Right kidney (tissue), 1 donor: ENCODE measurements around the gene DLGAP4.
"Not testable (repeated sequence)": the region's sequence is repeated elsewhere in the genome, so short reads cannot be mapped to it uniquely, and the experiment has no call there.

Experiments
- DNase-seq: peaks from one replicate; pipeline ENCODE4 v3.0.0-alpha.2; 2016

Gene DLGAP4

GRCh38 chr20:36501367-36502006 is 195.3 kb downstream of the DLGAP4 start:
- DNase-seq, result no peak

GRCh38 chr20:36504295-36504694 is 198.2 kb downstream of the DLGAP4 start:
- DNase-seq, result no peak

- no peak for DNase-seq
Measured at GRCh38 chr20:36506253-36506652, 200.1 kb downstream of the DLGAP4 start.

GRCh38 chr20:36507746-36508145 is 201.6 kb downstream of the DLGAP4 start:
- DNase-seq, result no peak

- no peak for DNase-seq
Measured at GRCh38 chr20:36519012-36519719, 213.0 kb downstream of the DLGAP4 start.

DNA sequence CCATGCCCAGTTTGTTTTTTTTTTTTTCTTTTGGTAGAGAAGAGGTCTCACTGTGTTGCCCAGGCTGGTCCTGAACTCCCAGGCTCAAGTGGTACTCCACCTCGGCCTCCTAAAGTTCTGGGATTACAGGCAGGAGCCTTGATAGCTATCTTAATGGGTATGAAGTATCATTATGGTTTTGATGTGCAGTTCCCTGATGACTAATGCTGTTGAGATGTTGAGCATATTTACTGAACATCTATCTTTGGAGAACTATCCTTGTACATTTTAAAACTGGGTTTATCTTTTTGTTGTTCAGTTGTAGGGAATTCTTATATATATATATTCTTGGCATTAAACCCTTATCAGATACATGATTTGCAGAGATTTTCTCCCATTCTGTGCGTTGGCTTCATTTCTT is 213.8 kb downstream of the DLGAP4 start:
- no peak for DNase-seq

GRCh38 chr20:36521526-36521925 is 215.4 kb downstream of the DLGAP4 start:
- no peak for DNase-seq

DNA sequence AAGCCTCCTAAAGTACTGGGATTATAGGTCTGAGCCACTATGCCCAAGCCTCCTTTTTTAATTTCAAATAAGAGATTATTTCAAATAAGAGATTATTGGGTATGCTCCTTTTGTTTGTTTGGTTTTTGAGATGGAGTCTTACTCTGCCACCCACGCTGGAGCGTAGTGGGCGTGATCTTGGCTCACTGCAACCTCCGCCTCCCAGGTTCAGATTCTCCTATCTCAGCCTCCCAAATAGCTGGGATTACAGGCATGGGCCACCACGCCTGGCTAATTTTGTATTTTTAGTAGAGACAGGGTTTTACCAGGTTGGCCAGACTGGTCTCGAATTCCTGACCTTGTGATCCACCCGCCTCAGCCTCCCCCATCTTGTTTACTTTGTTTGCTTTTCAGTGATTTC is 216.3 kb downstream of the DLGAP4 start:
- not testable (repeated sequence) for DNase-seq

GRCh38 chr20:36523341-36523740 is 217.2 kb downstream of the DLGAP4 start:
- no peak for DNase-seq

DNA sequence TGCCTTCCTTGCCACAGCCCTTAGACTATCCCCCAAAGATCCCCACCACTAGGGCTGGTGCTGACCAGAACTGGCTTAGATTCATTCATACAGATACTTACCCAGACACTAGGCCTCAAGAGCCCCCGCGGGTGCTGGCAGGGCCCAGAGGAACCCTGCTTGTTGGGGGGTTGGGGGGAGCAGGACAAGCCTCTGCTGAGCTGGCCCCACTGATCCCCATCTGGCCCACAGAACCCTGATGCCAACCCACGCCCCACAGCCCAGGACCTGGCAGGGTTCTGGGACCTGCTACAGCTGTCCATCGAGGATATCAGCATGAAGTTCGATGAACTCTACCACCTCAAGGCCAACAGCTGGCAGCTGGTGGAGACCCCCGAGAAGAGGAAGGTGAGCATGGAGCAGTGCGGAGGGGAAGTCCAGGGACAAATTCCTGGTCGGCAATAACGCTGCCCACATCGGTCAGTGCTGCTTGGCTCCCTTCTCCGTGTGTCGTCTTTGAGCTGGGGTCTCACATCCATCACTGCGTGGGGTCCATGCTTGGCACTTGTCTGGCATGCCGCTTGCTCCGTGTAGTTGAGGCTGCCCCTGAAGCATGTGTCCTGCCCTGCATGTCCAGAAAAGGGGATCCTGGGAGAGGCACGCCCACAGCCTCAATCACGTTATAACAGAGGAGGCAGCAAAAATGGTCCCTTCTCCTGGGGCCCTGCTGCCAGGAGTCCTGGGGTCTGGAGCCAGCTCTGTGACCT is 219.7 kb downstream of the DLGAP4 start:
- DNase-seq, result no peak

DNA sequence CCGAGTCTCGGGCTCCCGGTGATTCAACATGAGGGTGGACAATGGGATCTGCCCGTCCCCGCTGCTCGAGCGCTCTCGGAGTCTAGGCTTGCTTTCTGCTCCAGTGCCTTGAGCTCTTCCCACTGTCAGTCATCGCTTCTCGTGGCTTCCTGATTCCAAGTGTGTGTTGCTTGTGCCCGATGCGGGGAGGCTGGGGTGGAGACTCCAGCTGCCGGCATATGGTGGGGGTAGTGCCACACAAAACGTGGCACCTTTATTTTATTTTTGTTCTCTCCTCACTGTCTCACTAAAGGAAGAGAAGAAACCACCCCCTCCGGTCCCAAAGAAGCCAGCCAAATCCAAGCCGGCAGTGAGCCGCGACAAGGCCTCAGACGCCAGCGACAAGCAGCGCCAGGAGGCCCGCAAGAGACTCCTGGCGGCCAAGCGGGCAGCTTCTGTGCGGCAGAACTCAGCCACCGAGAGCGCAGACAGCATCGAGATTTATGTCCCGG is 220.4 kb downstream of the DLGAP4 start:
- no peak for DNase-seq

GRCh38 chr20:36527331-36528125 is 221.4 kb downstream of the DLGAP4 start:
- DNase-seq, result no peak

GRCh38 chr20:36528176-36528874 is 222.2 kb downstream of the DLGAP4 start:
- DNase-seq, result no peak

GRCh38 chr20:36528875-36529417 is 222.8 kb downstream of the DLGAP4 start:
- no peak for DNase-seq

DNA sequence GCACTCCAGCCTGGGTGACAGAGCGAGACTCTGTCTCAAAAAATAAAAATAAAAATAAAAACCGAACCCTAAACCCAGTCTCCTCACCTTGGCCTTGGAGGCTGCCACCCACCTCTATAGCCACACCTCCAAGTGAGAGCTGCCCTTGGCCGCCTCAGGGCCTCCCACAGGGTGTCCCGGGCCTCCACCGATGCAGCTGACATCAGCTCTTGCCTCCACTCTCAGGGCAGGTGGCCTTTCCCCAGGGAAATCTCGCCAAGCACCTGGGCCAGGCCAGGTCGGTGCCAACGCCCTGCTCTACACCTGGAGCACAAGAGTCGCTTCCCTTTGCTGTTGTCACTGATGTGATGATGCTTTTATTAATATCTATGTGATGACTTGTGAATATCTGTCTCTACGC is 226.2 kb downstream of the DLGAP4 start:
- DNase-seq, result no peak

GRCh38 chr20:36532822-36533221 is 226.7 kb downstream of the DLGAP4 start:
- no peak for DNase-seq

DNA sequence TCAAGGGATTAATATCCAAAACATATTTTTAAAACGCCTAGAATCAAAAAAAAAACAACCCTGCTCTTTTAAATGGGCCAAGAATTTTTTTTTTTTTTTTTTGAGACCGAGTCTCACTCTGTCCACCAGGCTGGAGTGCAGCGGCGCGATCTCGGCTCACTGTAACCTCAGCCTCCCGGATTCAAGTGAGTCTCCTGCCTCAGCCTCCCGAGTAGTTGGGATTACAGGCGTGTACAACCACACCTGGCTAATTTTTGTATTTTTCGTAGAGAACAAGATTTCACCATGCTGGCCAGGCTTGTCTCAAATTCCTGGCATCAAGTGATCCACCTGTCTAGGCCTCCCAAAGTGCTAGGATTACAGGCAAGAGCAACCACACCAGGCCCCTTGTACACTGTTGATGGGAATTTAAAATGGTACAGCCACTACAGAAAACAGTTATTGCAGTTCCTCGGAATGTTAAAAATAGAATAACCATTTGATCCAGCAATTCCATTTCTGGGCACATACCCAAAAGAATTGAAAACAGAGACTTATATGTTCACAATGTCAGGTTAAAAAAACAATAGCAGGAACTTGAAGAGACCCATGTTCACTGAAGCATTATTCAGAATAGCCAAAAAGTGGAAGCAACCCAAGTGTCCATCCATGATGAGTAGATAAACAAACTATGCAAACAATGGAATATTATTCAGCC is 232.0 kb downstream of the DLGAP4 start:
- DNase-seq, result no peak

DNA sequence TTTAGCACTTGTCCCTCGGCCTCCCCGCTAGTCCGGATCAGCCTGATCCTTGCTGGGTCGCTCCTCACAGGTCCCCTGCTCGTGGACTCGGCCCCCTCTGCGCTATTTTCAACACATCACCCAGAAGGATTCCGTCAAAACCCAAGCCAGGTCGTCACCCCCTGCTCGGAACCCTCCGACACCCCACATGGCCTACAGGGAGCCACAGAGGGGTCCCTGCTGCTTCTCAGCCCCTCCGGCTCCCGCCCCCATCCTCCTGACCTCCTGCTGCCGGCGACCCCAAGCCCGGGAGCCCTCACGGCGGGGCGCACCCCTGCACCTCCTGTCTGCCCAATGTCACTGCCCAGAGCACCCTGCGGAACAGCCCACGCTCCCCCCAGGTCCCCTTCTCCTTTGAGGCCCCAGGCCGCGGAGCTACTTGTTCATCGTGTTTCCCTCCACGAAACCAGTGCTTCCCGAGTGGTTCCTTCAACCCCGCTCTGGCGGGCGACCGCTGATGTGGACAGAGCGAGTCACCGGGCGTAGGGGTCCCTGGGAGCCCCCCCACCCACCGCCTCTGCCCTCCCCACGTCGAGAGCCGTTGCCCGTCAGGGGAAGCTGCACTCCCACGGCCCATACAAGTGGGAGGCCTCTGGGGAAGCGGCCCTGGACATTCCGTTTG is 234.5 kb downstream of the DLGAP4 start:
- peak; percentile 60 for DNase-seq

- peak; percentile 67 for DNase-seq
Measured at GRCh38 chr20:36541227-36541767, 235.2 kb downstream of the DLGAP4 start, which contains the start of gene MYL9. TSS of gene MYL9 (plus strand) at chr20:36541519. CDS start at chr20:36544885, 3,366 bp downstream.
